ENCODE data around the gene PCARE. TPM values are rescaled to one million over a fixed set of nuclear protein-coding genes. Genes with fewer than 3 reads are reported as not detected.

PCARE gene
- total and polyA plus RNA-seq, 2 of the 8 experiments (the other 6 are each of a cell fraction or from before 2014, with no cell fraction given), result not detected

DNA sequence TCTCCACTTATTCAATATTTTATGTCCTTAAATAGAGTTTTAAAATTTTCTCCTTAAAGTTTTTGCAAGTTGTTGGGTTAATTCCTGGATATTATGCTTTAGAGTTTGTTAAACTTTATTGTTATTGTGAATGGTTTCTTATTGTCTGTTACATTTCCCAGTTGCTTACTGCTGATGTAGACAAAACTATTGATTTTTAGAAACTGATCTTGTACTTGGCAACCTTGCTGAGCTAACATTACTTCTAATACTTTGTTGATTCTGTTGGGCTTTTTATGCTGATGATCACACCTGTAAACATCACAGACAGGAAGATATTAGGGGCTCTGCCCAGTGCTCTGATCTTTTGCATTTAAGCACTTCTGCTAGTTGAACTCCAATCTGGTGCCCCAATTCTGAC, 38.1 kb upstream of the PCARE start:
- Histone ChIP-seq H3K18ac (ENCODE audit: extremely low read depth, low read length) (no peak overlapping the region), H4K91ac (replicated peaks; ENCODE audit: insufficient read length, low read length) (no peak overlapping the region), H4K20me1 (replicated peaks in 1 of 2; ENCODE audit: control insufficient read depth in 1 of 2, insufficient read depth in 2 of 2, low read length in 2 of 2) (peaks cover 0 to 2% of the 10 kb centered on the region in 2 experiments), H3K79me2 (ENCODE audit: control insufficient read depth in 1 of 2, insufficient read depth in 2 of 2, low read length in 2 of 2) (no peaks in the 10 kb centered on the region), H3K9ac (replicated peaks in 1 of 4; ENCODE audit: extremely low read depth in 1 of 4, low read depth in 3 of 4, low read length in 3 of 4) (no peak overlapping the region), H2BK15ac (ENCODE audit: low read length) (no peak overlapping the region), H3K23me2 (ENCODE audit: low read depth, low read length) (peaks cover 6% of the 10 kb centered on the region; the same call in 1 of the 2 replicates), H3K23ac (ENCODE audit: insufficient read length) (no peak overlapping the region), H3K36me3 (ENCODE audit: control insufficient read depth in 2 of 4, insufficient read depth in 4 of 4, low read length in 3 of 4) (no peaks in the 10 kb centered on the region; a peak in 1 of 8 replicates), H2BK12ac (ENCODE audit: low read depth, low read length) (no peak overlapping the region), H3K14ac (ENCODE audit: insufficient read length) (no peak overlapping the region), H2BK20ac (ENCODE audit: low read length) (no peak overlapping the region), H3K4ac (replicated peaks; ENCODE audit: insufficient read length, low read depth, low read length) (no peak overlapping the region), H3K4me2 (ENCODE audit: insufficient read depth in 1 of 2, low read depth in 2 of 2, low read length in 2 of 2) (no peak overlapping the region), H3K56ac (replicated peaks; ENCODE audit: insufficient read length, low read depth, low read length) (no peak overlapping the region), H4K8ac (ENCODE audit: extremely low read depth, insufficient read depth, low read length) (no peak overlapping the region), H3K4me1 (replicated peaks in 1 of 4; ENCODE audit: control insufficient read depth in 3 of 4, insufficient read depth in 4 of 4, low read length in 3 of 4) (peaks cover 0 to 5% (median 0%) of the 10 kb centered on the region in 4 experiments; a peak in 1 of 7 replicates), H2BK5ac (ENCODE audit: low read depth, low read length) (no peak overlapping the region), H3K27me3 (replicated peaks in 1 of 4; ENCODE audit: control insufficient read depth in 3 of 4, extremely low read depth in 1 of 4, insufficient read depth in 3 of 4, low read length in 3 of 4) (peaks cover 32 to 44% (median 42%) of the 10 kb centered on the region in 4 experiments), H2AFZ (ENCODE audit: low read length) (no peak overlapping the region), H3K9me3 (ENCODE audit: insufficient read depth in 2 of 2, low read depth in 1 of 2, low read length in 1 of 2) (no peaks in the 10 kb centered on the region), H2AK5ac (ENCODE audit: low read depth, low read length) (no peak overlapping the region), H3K4me3 (ENCODE audit: extremely low read depth in 1 of 4, insufficient read depth in 2 of 4, low read depth in 3 of 4, low read length in 4 of 4) (no peak overlapping the region), H4K5ac (ENCODE audit: insufficient read length, low read depth, low read length) (no peak overlapping the region), H3K79me1 (ENCODE audit: low read depth, low read length) (no peaks in the 10 kb centered on the region), H2BK120ac (replicated peaks; ENCODE audit: low read depth, low read length) (no peak overlapping the region), H3K27ac (ENCODE audit: low read depth, low read length) (no peak overlapping the region)
- FAIRE-seq (no peak), DNase-seq (ENCODE audit: low read depth in 1 of 2, low spot score in 2 of 2) (no peak)
- ChIA-PET POLR2A (ENCODE audit: partially characterized antibody) (no interaction called here), CTCF (ENCODE audit: partially characterized antibody) (interaction anchor here (1.5 kb wide), 1 partner anchor 7 kb away, joined by 3 read pairs; no protein-coding TSS in a partner anchor)
- TF ChIP-seq, protein P1, sequence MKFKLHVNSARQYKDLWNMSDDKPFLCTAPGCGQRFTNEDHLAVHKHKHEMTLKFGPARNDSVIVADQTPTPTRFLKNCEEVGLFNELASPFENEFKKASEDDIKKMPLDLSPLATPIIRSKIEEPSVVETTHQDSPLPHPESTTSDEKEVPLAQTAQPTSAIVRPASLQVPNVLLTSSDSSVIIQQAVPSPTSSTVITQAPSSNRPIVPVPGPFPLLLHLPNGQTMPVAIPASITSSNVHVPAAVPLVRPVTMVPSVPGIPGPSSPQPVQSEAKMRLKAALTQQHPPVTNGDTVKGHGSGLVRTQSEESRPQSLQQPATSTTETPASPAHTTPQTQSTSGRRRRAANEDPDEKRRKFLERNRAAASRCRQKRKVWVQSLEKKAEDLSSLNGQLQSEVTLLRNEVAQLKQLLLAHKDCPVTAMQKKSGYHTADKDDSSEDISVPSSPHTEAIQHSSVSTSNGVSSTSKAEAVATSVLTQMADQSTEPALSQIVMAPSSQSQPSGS (IDR thresholded peaks at IDR 0.05; ENCODE audit: low read length), result no peak
- TF ChIP-seq HDAC6 (IDR thresholded peaks at IDR 0.05; ENCODE audit: low read depth, low read length) (no peak), POU5F1 (IDR thresholded peaks at IDR 0.05; ENCODE audit: low read depth, low read length) (no peak)

Measured in H1 (cell line).